ENCODE measurements around the gene CNDP2.
"Not testable (repeated sequence)": the region's sequence is repeated elsewhere in the genome, so short reads cannot be mapped to it uniquely, and the experiment has no call there.

The CNDP2 gene

DNA sequence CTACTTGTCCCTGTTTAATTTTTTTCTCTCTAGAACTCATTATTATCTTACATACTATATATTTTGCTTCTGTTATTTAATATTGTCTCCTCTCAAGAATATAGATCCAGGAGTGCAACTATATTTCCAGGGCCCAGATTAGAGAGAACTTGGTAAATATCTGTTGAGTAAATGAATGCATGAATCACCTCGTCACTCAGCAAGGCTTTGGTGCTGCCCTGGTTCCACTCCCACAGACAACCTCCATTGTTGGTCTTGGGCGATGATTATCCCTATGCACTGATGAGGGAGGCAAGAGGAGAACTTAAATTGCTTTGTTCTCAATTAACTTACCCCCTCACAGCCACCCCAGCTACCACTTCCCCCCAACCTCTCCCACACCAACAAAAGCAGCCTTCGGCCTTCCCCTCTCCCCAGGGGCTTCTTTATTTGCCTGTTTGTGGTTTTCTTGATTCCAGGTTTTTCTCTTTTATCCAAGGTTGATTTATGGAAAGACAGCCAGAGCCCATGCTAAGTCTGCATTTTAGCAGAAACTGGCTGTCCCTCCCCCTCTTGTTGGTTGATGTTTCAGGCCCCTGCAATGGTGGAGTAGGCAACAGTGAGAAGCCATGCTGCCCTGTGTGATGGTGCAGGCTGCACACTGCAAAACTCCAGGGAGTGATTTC, 22.1 kb upstream of the CNDP2 start:
- no peak for DNase-seq (ENCODE audit: low read depth)

DNA sequence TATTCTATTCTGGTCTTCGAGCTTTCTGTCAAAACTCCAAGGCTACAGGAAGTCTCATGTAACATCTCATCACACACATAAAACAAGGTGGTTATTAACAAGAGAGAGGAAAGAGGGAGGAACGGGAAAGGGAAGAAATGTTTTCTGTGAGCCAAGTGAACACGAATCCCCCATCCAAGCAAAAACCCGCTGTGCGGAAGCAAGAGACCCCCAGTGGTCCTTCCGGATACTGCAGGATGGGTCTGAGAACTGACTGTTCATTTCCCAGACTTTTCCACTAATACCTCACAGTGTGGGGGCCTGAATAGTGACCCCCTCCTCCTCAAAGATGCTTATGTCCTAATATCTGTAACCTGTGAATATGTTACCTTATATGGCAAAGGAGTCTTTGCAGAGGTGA, 20.0 kb upstream of the CNDP2 start:
- no peak for DNase-seq (ENCODE audit: low read depth)

DNA sequence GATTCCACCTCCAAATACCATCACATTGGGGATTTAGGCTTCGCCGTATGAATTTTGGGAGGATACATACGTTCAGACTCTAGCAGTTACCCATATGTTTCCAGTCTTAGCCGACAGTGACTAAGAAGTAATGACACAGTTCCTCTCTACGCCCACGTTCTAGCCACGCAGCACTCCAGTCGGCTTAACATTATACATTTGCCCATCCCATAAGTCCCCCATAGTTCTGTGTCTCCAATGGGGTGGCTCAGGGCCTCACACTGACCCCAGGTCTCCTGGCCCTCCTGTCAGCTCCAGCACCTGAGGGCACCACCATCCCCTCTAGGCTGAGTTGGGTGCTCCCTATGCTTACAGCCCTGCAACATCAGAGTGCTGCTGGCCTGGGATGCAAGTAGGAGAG, 18.4 kb upstream of the CNDP2 start:
- DNase-seq (ENCODE audit: low read depth) = no peak

DNA sequence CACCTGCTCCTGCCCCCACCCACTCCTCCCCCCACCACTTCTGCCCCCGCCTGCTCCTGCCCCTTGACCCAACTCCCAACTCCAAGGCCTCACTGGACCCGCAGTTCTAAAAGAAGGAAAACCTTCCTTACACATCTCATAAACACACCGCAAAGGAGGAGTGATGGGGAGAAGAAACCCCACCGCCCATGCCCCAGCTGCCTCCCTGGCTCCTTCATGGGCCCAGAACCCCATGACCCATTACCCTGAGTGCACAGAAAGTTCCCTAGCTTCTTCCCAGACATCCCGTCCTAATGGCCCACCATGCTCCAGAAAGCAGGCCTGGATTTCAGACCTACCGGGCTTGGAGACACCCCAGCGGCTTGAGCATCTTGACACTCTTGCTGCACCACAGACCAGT, 17.8 kb upstream of the CNDP2 start:
- DNase-seq (ENCODE audit: low read depth) = no peak

DNA sequence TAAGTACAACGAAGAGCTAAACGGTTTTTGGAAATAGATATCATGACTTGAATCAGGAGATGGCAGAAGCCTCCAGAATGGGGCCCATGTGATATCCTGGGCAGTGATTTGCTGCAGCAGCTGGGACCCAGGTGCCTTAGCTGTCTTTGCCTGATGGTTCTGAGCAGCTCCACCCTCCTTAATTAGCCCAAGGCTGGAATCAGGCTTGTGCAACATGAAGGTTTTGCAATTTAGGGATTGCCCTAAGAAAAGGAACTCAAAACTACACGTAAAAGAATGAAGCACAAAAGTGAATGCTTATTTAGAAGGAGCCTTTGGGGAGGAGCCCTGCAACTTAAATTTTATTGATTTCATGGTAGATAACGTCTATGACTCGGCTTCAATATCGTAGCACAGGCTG, 17.3 kb upstream of the CNDP2 start:
- DNase-seq (ENCODE audit: low read depth) = no peak

DNA sequence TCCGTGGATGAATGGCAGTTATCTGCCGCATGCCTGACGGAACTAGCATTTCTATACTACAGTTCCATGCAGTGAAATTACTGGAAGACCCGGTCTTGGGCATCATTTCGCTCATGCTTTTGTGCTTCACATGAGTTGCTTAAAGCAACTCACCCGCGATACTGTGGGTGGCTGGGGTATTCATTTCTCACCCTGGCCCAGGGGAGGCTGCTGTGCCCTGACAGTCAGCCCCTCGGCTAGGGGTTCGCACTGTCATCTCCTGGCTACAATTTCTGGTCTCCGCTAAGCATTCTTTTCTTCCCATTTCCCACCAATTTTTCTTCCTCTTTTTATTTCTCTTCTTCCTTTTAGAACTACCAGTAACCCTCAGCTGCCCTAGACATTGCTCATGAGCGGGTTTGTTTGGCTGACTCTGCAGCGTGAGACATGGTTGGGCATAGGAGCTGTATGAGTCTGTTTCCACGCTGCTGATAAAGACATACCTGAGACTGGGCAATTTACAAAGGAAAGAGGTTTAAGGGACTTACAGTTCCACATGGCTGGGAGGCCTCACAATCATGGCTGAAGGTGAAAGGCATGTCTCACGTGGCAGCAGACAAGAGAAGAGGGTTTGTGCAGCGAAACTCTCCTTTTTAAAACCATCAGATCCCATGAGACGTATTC, 16.5 kb upstream of the CNDP2 start:
- no peak for DNase-seq (ENCODE audit: low read depth)

DNA sequence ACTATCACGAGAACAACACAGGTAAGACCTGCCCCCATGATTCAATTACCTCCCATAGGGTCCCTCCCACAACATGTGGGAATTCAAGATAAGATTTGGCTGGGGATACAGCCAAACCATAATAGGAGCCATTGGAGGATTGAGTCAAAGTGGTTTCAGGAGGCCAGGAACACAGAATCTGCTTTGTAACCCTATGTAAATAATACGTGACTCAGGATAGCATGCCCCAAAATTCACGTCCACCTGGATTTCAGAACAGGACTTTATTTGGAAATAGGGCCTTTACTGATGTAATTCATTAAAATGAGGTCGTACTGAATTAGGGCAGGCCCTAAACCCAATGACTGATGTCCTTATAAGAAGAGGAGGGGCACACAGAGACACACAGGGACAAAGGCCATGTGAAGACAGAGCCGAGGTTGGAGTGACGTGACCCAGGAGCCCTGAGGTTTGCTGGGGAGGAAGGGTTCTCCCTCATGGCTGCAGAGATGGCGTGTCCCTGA, 16.0 kb upstream of the CNDP2 start:
- no peak for DNase-seq (ENCODE audit: low read depth)

DNA sequence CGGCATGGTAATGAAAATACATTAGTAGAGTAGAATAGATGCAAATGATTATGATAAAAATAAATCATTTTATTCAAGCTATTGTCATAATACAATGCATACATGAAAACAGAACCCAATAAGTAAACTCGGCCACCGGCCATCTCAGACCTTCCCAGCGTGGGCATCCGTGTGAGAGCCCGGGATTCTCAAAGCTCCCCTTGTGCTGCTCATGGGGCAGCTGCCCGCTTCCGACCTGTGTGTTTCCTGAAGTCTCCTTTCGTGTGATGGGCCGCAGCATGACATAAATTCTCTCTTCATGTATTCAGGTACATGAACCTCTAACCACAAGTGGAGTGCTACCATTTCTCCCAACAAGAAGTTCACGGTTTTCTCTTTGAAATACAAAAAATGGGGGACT, 13.5 kb upstream of the CNDP2 start:
- DNase-seq (ENCODE audit: low read depth) = no peak

DNA sequence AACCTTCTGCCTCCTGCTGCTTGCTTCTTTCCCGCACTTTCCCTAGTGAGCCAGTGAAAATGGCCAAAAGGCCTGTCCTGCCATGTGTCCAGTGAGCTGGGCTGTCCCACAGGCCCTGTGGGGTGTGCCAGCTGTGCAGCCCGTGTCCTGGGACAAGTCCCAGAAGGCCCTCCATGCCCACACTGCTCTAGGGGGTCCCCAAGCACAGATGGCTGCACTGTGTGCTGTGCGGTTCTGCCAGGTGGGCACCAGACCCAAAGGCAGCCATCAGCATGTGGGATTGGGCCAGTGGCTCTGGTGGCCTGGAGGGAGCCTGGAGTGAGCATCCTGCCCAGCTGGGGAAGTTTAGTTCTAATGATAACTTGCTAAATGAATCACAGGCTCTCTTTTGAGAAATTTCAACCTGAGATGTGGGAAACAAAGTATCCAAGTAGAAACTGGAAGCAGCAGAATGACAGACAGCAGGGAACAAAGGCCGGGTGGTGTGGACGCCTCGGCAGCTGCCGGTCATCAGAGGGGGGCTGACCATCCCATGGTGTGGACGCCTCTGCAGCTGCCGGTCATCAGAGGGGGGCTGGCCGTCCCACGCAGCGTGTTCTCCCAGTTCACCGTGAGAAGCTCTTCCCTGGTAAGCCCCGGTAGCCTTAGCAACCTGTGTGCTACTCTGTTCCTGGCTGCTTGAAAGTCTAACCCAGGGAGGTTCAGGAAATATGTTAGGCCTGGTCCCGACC, 9.9 kb upstream of the CNDP2 start:
- DNase-seq (ENCODE audit: low read depth) = no peak

DNA sequence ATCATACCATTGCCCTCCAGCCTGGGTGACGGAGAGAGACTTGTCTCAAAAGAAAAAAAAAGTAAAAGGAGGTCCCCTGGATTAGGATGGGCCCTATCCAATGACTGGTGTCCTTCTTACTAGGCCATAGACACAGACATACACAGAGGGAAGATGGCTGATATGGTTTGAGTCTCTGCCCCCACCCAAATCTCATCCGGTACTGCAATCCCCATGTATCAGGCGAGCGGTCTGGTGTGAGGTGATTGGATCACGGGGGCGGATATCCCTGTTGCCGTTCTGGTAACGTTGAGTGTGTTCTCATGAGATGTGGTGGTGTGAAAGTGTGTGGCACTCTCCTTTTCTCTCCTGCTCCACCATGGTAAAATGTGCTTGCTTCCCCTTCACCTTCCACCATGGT, 7.8 kb upstream of the CNDP2 start:
- no peak for DNase-seq (ENCODE audit: low read depth)

DNA sequence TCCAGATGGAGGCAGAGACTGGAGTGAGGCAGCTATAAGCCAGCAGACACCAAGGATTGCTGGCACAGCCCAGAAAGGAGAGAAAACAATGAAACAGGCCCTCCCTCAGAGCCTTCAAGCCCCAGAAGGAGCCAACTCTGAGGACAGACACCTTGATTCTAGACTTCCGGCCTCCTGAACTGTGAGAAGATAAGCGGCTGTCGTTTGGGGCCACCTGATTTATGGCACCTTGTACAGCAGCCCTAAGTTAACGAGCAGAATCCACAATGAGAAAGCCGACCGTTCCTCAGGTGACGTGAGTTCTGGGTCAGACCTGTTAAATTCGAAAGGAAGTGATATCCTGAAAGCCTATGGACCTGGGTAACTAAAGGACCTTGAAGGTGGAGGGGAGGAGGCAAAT, 7.3 kb upstream of the CNDP2 start:
- no peak for DNase-seq (ENCODE audit: low read depth)

DNA sequence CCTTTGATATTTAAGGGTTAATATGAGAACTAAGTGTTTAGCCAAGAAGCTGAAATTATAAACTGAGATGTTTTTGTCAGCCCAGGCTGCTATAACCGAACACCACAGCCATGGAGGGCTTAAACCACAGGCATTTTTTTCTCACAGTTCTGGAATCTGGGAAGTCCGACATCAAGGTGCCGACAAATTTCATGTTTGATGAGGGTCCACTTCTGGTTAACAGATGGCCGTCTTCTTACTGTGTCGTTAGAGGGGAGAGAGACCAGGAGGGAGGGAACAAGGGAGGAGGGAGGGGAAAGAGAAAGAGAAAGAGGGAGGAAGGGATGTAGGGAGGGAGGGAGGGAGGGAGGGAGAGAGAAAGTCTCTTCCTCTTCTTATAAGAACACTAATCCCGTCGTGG, 6.5 kb upstream of the CNDP2 start:
- no peak for DNase-seq (ENCODE audit: low read depth)

DNA sequence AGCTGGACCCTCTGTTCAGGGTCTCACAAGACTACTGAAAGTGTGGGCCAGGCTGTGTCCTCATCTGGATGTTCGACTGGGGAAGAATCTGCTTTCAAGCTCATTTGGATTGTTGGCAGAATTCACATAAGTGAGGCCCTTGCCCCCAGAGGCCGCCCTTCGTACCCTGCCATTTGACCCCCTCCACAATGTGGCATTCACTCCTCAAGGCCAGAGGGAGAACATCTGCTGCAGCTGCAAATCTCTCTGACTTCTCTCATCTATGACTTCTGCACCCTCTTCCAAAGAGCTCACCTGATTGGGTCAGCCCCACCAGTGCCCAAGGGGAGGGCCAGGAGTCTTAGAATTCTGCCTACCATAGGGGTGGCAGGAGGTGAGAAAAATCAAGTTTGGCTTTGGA, 3.9 kb upstream of the CNDP2 start:
- DNase-seq (ENCODE audit: low read depth) = no peak

DNA sequence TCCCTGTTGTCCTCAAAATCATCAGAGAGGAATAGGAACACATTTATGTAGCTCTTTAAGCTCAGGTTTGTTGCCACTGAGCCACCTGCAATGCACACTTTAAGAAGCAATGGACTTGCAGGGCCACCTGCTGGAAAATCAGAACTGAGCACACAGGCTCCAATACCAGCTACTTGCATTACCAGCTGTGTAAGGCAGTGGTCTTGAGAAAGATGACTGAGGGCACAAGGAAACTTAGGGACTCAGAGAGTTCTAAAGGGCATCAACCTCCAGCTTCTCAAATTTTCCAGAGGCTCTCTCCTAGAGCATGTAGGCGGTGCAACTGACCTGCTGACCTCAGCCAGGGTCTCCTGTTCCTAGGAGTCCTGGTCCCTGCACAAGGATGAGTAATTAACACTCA, 2.5 kb upstream of the CNDP2 start:
- DNase-seq (ENCODE audit: low read depth) = no peak

DNA sequence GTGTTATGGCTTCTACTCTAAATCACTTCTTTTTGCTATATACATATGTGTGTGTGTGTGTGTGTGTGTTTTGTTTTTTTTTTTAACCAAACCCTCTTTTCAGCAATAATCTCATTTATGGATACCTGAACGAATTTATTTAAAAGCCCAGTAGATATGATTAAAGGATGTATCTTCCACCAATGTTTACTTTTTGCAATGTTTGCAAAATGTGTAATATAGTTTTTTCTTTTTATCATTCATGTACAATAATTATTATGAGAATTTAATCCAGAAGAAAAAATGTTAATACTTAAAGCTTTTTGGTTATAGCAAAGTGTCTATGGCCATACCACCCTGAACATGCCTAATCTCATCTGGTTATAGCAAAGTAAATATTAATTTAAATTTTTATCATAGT, 1.6 kb upstream of the CNDP2 start:
- DNase-seq (ENCODE audit: low read depth) = no peak

DNA sequence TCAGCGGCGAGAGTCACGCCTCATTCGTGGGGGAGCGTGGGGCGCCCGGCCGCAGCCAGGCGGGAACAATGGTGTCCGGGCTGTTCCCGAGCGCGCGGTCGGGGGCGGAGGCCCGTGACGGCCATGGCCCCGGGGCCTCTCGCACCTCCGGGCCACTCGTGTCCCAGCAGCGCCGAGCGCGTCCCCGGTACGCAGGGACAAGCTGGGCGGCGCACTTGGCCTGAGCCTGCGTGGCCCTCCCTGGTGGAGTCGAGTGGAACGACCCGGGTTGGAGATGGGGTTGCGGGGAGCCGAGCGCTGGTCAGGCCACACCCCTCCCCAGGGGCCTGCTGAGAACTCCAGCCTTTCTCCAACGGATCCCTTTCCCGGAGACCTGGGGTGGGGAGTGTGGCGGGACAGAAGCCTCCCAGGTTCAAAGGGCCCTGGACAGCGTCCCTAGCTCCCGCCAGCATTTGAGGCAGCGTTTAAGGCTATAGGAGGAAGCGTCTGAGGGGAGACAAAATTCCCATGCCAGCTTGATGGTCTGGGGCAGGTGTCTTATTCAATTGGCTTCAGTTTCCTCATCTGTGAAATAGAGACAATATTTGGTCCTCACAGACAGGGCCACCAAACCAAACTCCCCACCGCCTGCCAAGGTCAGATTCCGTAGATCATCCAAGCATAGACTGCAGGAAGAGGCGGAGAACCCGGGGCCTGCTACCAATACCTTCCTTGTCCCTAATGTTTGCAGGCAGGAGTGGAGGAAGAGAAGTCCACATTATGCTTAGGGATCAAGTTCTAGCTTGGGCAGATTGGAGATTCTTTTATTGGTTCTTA, 553 bp downstream of the CNDP2 start:
- no peak for DNase-seq (ENCODE audit: low read depth)

DNA sequence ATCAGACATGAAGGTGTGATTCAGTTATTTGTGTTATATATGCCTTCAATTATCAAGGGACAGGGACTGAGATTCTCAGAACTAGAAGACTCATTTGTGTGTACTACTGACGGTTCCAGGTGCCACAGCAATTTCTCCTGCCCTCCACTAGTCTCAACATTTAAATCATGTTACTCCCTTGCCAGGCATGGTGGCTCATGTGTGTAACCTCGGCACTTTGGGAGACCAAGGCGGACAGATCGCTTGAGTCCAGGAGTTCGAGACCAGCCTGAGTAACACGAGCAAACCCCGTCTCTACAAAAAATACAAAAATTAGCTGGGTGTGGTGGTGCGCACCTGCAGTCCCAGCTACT, 1.1 kb downstream of the CNDP2 start:
- no peak for DNase-seq (ENCODE audit: low read depth)

DNA sequence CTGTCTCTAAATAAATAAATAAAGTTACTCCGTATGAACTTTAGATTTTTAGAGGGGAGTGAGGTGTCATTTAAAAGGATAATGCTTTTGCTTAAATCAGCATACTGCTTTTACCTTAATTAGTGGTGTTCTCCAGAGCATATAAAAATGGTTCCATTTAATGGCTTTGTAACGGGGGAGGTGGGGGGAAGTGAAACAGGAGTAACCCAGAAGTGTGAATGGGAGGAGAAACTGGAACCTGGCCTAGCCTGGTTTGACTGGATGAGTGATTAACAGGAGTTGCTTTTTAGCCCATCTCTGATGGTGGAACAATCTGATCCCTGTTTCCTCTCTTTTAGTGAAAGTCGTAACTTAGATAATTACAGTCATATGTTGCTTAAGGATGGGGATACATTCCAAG, 1.6 kb downstream of the CNDP2 start:
- no peak for DNase-seq (ENCODE audit: low read depth)

DNA sequence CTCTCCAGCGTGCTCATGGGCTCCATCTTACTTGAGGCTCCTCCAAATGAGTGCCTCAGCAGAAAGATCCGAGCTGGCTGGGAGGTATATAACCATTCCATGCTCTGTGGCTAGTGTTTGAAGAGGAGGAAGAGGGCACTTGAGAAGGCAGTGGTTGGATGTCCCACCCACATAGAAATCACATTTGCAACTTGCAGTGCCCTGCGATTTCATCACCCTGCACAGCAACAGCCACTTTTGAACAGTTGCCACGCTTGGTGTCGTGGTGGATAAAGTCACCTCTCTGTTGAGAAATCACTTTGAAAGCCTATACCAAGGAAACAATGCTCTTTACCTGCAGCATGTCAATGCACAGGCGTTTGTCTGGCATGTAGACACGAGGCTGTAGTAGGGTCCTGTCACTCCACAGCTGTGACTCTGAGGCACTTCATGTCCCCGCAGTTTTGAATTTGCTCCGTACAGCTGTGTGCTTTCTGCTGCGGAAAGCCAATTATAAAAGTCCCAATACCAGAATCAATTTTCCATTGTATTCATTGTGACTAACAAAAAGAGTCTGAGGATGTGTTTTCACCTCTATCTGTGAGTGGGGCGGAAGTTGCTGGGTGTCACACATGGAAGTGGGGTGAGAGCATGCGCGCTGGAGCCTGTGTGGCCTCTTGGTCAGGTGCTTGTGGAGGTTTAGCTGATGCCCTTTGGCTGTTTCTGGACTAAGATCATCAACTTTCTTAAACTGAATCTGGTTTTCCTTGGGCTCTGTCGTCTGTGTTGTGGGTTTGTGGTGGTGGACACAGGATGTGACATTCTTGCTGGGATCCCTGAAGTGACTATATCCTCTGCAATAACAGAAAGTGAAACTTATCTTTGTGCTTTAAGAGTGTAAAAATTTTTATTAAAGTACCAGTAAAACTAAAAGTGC, 2.8 kb downstream of the CNDP2 start:
- DNase-seq (ENCODE audit: low read depth) = peak; percentile 49

DNA sequence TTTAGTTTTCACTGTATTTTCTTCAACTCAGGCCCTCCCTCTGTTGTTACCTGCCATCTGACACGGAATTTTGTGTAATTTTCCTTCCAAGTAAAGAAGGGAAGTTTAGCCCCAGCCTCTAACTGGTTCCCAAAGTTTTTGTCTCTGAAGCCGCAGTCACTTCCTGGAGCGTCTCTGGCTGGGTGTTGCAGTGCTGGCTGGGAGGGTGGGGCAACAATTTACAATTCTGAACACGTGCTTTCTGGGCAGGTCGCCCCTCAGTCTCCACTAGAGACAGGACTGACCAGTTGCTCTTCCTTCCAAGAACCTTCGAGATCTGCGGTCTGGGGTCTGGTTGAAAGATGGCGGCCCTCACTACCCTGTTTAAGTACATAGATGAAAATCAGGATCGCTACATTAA, 3.5 kb downstream of the CNDP2 start:
- DNase-seq (ENCODE audit: low read depth) = no peak

DNA sequence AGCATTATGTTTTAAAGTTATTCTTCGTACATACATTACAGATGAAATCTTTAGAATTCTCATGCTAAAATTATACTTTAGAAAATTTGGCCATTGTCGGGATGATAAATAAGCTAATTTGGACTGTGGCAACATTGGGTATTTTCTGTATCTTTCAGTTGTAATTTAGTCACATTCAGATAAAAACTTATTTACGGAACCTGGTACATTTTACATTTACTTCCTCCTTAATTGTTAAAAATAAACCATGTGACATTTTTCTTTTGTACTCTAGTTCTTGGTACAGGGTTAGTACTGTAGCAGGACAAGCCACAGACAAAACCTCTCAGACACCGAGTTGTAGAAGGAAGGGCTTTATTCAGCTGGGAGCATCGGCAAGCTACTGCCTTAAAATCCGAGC, 4.2 kb downstream of the CNDP2 start:
- no peak for DNase-seq (ENCODE audit: low read depth)

DNA sequence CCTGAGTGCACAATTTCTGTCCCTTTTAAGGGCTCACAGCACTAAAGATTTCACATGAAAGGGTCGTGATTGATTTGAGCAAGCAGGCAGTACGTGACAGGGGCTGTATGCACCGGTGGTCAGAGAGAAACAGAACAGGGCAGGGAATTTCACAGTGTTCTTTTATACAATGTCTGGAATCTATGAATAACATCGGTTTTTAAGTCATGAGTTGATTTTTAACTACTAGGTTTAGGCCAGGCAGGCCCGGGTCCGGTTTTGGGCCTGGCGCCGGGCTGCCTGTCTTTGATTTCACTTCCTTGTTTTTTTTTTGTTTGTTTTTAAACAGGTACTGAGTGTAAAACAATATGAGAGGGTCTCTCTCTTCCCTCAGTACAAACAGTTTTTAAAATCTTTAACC, 4.6 kb downstream of the CNDP2 start:
- not testable (repeated sequence) for DNase-seq (ENCODE audit: low read depth)
